GM04504 (cell line): ENCODE data around the gene PSD4.

Experiments
- DNase-seq: peaks from one replicate; pipeline ENCODE4 v3.0.0-alpha.2; 2012; ENCODE audit warnings: low read depth

Gene PSD4

GRCh38 chr2:113142290-113142689 is 31.5 kb upstream of the PSD4 start:
- no peak for DNase-seq

GRCh38 chr2:113144259-113144658 is 29.5 kb upstream of the PSD4 start:
- no peak for DNase-seq

- DNase-seq: no peak
Observed at GRCh38 chr2:113148606-113149552, 24.9 kb upstream of the PSD4 start.

- no peak for DNase-seq
Observed at GRCh38 chr2:113149553-113150257, 24.1 kb upstream of the PSD4 start.

- no peak for DNase-seq
Observed at GRCh38 chr2:113150258-113150601, 23.5 kb upstream of the PSD4 start.

- no peak for DNase-seq
Observed at GRCh38 chr2:113155331-113155730, 18.4 kb upstream of the PSD4 start.

GRCh38 chr2:113156278-113157117 is 17.3 kb upstream of the PSD4 start:
- DNase-seq: no peak

- no peak for DNase-seq
Observed at GRCh38 chr2:113157118-113157896, 16.5 kb upstream of the PSD4 start.

- DNase-seq: peak; percentile 3
Observed at GRCh38 chr2:113157897-113158753, 15.6 kb upstream of the PSD4 start.

GRCh38 chr2:113158884-113159553 is 14.8 kb upstream of the PSD4 start:
- DNase-seq: no peak

GRCh38 chr2:113160248-113160647 is 13.5 kb upstream of the PSD4 start:
- DNase-seq: no peak

GRCh38 chr2:113160962-113161361 is 12.8 kb upstream of the PSD4 start:
- DNase-seq: no peak

GRCh38 chr2:113162173-113162572 is 11.6 kb upstream of the PSD4 start:
- DNase-seq: no peak

- no peak for DNase-seq
Observed at GRCh38 chr2:113162869-113163268, 10.9 kb upstream of the PSD4 start.

GRCh38 chr2:113164215-113164929 is 9.4 kb upstream of the PSD4 start:
- DNase-seq: no peak

- no peak for DNase-seq
Observed at GRCh38 chr2:113164930-113165585, 8.7 kb upstream of the PSD4 start.

GRCh38 chr2:113166187-113166645 is 7.6 kb upstream of the PSD4 start:
- no peak for DNase-seq

- DNase-seq: no peak
Observed at GRCh38 chr2:113167115-113167932, 6.4 kb upstream of the PSD4 start.
